Endodermal cell (in vitro differentiated cells): ENCODE data around the gene TTC39C. TPM values are rescaled to one million over a fixed set of nuclear protein-coding genes. Genes with fewer than 3 reads are reported as not detected.

Experiments used
- DNase-seq: peaks from one replicate; pipeline ENCODE4 v3.0.0-alpha.2; 2017
- H3K27ac ChIP-seq: 2 replicates; pipeline ENCODE4 v1.5.1; 2013; ENCODE audit warnings: mild to moderate bottlenecking, low read depth, low read length, moderate library complexity
- H3K27me3 ChIP-seq: 2 replicates; pipeline ENCODE4 v1.6.1; 2013; ENCODE audit warnings: mild to moderate bottlenecking, low read length, moderate library complexity; ENCODE audit not compliant: insufficient read depth, control insufficient read depth, poor library complexity, severe bottlenecking
- H3K36me3 ChIP-seq: 2 replicates; pipeline ENCODE4 v1.7.0; 2013; ENCODE audit warnings: mild to moderate bottlenecking, low read length, moderate library complexity; ENCODE audit not compliant: control insufficient read depth, insufficient read depth
- H3K4me1 ChIP-seq: one replicate; pipeline ENCODE4 v1.7.0; 2013; ENCODE audit warnings: low read length; ENCODE audit not compliant: control insufficient read depth, insufficient read depth
- H3K4me3 ChIP-seq: 2 replicates; pipeline ENCODE4 v1.5.1; 2013; ENCODE audit warnings: mild to moderate bottlenecking, low read length, moderate library complexity
- H3K9ac ChIP-seq: 2 replicates; pipeline ENCODE4 v1.6.1; 2013; ENCODE audit warnings: mild to moderate bottlenecking, low read length, moderate library complexity; ENCODE audit not compliant: poor library complexity, severe bottlenecking; ENCODE audit errors: extremely low read depth
- H3K9me3 ChIP-seq: 2 replicates; pipeline ENCODE4 v1.6.1; 2013; ENCODE audit warnings: mild to moderate bottlenecking, low read length, moderate library complexity; ENCODE audit not compliant: control insufficient read depth
- H3K27ac Mint-ChIP-seq: 2 replicates; pipeline ENCODE4 v1.8.0; 2020; ENCODE audit warnings: mixed read lengths
- H3K27me3 Mint-ChIP-seq: 2 replicates; pipeline ENCODE4 v1.8.0; 2021; ENCODE audit warnings: mild to moderate bottlenecking, mixed read lengths; ENCODE audit not compliant: insufficient read depth
- H3K36me3 Mint-ChIP-seq: 2 replicates; pipeline ENCODE4 v1.8.0; 2020; ENCODE audit warnings: low read depth, mixed read lengths
- H3K4me1 Mint-ChIP-seq: 2 replicates; pipeline ENCODE4 v1.8.0; 2020; ENCODE audit warnings: mixed read lengths
- H3K4me3 Mint-ChIP-seq: 2 replicates; pipeline ENCODE4 v1.8.0; 2020; ENCODE audit warnings: mild to moderate bottlenecking, moderate library complexity, mixed read lengths
- H3K9me3 Mint-ChIP-seq: 2 replicates; pipeline ENCODE4 v1.8.0; 2020; ENCODE audit warnings: mild to moderate bottlenecking, mixed read lengths
- CTCF ChIP-seq: fragments of 200-600 bp; sonication (generic); conservative IDR thresholded peaks from 2 replicates; pipeline ENCODE4 v1.5.0; 2021; ENCODE audit warnings: antibody characterized with exemption, mild to moderate bottlenecking
- WGBS, 2 experiments: methylation state at CpG; one replicate each; pipeline versions ENCODE4 v1.1.5 to v1.1.7; 2013; ENCODE audit warnings: missing lambda C conversion rate in 2 of 2, mixed read lengths in 1 of 2; ENCODE audit not compliant: insufficient coverage in 1 of 2, insufficient read length in 1 of 2; 5-methylcytosine and 5-hydroxymethylcytosine counted together
- total RNA-seq, 2 donors: library from RNA; stranded (reverse); fragmentation: NEBNext Ultra II Directional in 1 of 2; extraction: Animal tissue kit (Norgen Biotek cat#: 25700) in 1 of 2; gene quantifications; 2 replicates in 1 of 2; 3 replicates in 1 of 2; pipeline ENCODE4 v1.2.1, GENCODE V29; 2021

Gene TTC39C
- total RNA-seq, 2 donors from 2014 or later = 14.0 to 19.7 TPM

GRCh38 chr18:24064391-24065100, 50.0 kb downstream of the TTC39C start:
- Histone ChIP-seq H3K4me3 (no peak overlapping the region), H3K36me3 (no peaks in the 10 kb centered on the region), H3K27ac (no peak overlapping the region), H3K9ac (no peak overlapping the region), H3K9me3 (no peaks in the 10 kb centered on the region), H3K4me1 (peaks cover 6% of the 10 kb centered on the region), H3K27me3 (no peaks in the 10 kb centered on the region)
- Mint-ChIP-seq H3K27me3 (no peaks in the 10 kb centered on the region), H3K9me3 (no peaks in the 10 kb centered on the region), H3K36me3 (no peaks in the 10 kb centered on the region), H3K4me3 (no peak overlapping the region), H3K4me1 (no peaks in the 10 kb centered on the region), H3K27ac (no peak overlapping the region)
- TF ChIP-seq CTCF = no peak
- WGBS, 2 experiments = 93 to 96% methylated on average over 3 to 6 of the region's 8 CpGs
- DNase-seq = no peak

DNA sequence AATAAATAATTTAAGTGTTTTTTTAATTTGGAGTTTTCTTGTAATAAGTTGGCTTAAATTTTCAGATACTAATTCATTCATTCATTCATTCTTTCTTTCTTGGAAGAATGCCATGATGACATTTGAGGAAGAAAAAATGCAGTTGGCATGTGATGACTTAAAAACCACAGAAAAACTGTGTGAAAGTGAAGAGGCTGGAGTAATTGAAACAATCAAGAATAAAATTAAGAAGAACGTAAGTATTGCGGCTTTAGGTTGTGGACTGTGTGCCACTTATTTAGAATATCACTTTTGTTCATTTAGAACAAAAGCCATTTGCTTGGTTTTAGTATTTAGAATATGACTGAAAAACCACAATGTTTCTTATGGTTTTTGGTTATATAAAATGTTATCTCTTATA, 51.4 kb downstream of the TTC39C start:
- Mint-ChIP-seq H3K27ac (no peak overlapping the region), H3K27me3 (no peaks in the 10 kb centered on the region), H3K36me3 (no peaks in the 10 kb centered on the region), H3K4me1 (no peaks in the 10 kb centered on the region), H3K4me3 (no peak overlapping the region), H3K9me3 (no peaks in the 10 kb centered on the region)
- DNase-seq = no peak
- Histone ChIP-seq H3K27me3 (no peaks in the 10 kb centered on the region), H3K36me3 (no peaks in the 10 kb centered on the region), H3K4me3 (no peak overlapping the region), H3K27ac (no peak overlapping the region), H3K9ac (no peak overlapping the region), H3K4me1 (peaks cover 6% of the 10 kb centered on the region), H3K9me3 (no peaks in the 10 kb centered on the region)
- 92% methylated on average over 2 of the region's 2 CpGs; no CpG with 5 or more reads in 1 of the 2 experiments for WGBS, 2 experiments
- no peak for TF ChIP-seq CTCF

- Histone ChIP-seq H3K9me3 (no peaks in the 10 kb centered on the region), H3K9ac (no peak overlapping the region), H3K27me3 (no peaks in the 10 kb centered on the region), H3K36me3 (no peaks in the 10 kb centered on the region), H3K4me1 (peaks cover 6% of the 10 kb centered on the region), H3K4me3 (no peak overlapping the region), H3K27ac (no peak overlapping the region)
- TF ChIP-seq CTCF = no peak
- peaks cover under 1% of the 10 kb centered on the region for H3K9me3 Mint-ChIP-seq
- DNase-seq = no peak
- no peaks in the 10 kb centered on the region for H3K27me3 Mint-ChIP-seq
- H3K4me1 Mint-ChIP-seq = peaks cover 6% of the 10 kb centered on the region
- WGBS, 2 experiments = 93% methylated on average over 6 to 7 of the region's 7 CpGs
- peaks cover 10% of the 10 kb centered on the region for H3K36me3 Mint-ChIP-seq
- no peak overlapping the region for H3K4me3 Mint-ChIP-seq
- H3K27ac Mint-ChIP-seq = no peak overlapping the region
Observed at GRCh38 chr18:24068945-24069693, 54.6 kb downstream of the TTC39C start.
